Stimulated activated CD4-positive, alpha-beta T cell treated with anti-CD3 and anti-CD28 coated beads, TNF-alpha, amount 100 ng/mL, for 48 hours (primary cell): Measurements from ENCODE around the gene TP53I11.

Experiments
- DNase-seq, 3 donors: peaks; one replicate each; pipeline ENCODE4 v3.0.0-alpha.2; 2020; ENCODE audit warnings: low read depth in 3 of 3

The TP53I11 gene

GRCh38 chr11:44913502-44913901, 37.2 kb downstream of the TP53I11 start:
- DNase-seq, result no peak

- no peak for DNase-seq
Measured at GRCh38 chr11:44912270-44912987, 38.3 kb downstream of the TP53I11 start.

GRCh38 chr11:44911029-44911814, 39.5 kb downstream of the TP53I11 start:
- DNase-seq, result peak; percentile 65 to 91 (median 90)

- no peak for DNase-seq
Measured at GRCh38 chr11:44910591-44910990, 40.1 kb downstream of the TP53I11 start.

- no peak for DNase-seq
Measured at GRCh38 chr11:44909557-44909956, 41.1 kb downstream of the TP53I11 start.

- DNase-seq, result no peak
Measured at GRCh38 chr11:44906649-44907048, 44.0 kb downstream of the TP53I11 start.

GRCh38 chr11:44905131-44905866, 45.4 kb downstream of the TP53I11 start:
- DNase-seq, result no peak

GRCh38 chr11:44904261-44905020, 46.2 kb downstream of the TP53I11 start:
- no peak for DNase-seq

- no peak for DNase-seq
Measured at GRCh38 chr11:44903518-44903917, 47.2 kb downstream of the TP53I11 start.

GRCh38 chr11:44903035-44903434, 47.6 kb downstream of the TP53I11 start:
- DNase-seq, result no peak

GRCh38 chr11:44901786-44902185, 48.9 kb downstream of the TP53I11 start:
- no peak for DNase-seq

- no peak for DNase-seq
Measured at GRCh38 chr11:44901120-44901633, 49.5 kb downstream of the TP53I11 start.

GRCh38 chr11:44899959-44900358, 50.7 kb downstream of the TP53I11 start:
- DNase-seq, result peak in 2 of 3 donors; percentile 24 to 32

- peak; percentile 32 to 61 (median 37) for DNase-seq
Measured at GRCh38 chr11:44893846-44894617, 56.7 kb downstream of the TP53I11 start.

GRCh38 chr11:44893308-44893822, 57.3 kb downstream of the TP53I11 start:
- no peak for DNase-seq

GRCh38 chr11:44892843-44893242, 57.8 kb downstream of the TP53I11 start:
- no peak for DNase-seq

- DNase-seq, result no peak
Measured at GRCh38 chr11:44889266-44889665, 61.4 kb downstream of the TP53I11 start.

GRCh38 chr11:44887636-44888035, 63.0 kb downstream of the TP53I11 start:
- DNase-seq, result no peak

GRCh38 chr11:44886790-44887140, 63.9 kb downstream of the TP53I11 start:
- DNase-seq, result no peak
